Endometrial microvascular endothelial cells (primary cell): Measurements from ENCODE around the gene HSD11B1L. TPM values are rescaled to one million over a fixed set of nuclear protein-coding genes. Genes with fewer than 3 reads are reported as not detected.

Experiments
- in situ Hi-C: cut with HindIII; loops from 2 replicates; pipeline ENCODE4 v1.10.0; 2017; ENCODE audit warnings: low sequenced_read_pairs, low pct_unique_long_range_greater_than_20kb; ENCODE audit errors: inconsistent ontology term
- total RNA-seq: library from RNA; depleted of rRNA; stranded (reverse); fragments of >200 nt; gene quantifications from one replicate; pipeline ENCODE4 v1.2.3, GENCODE V29; 2015; ENCODE audit errors: inconsistent ontology term

The HSD11B1L gene
- 2.6 TPM for total RNA-seq

DNA sequence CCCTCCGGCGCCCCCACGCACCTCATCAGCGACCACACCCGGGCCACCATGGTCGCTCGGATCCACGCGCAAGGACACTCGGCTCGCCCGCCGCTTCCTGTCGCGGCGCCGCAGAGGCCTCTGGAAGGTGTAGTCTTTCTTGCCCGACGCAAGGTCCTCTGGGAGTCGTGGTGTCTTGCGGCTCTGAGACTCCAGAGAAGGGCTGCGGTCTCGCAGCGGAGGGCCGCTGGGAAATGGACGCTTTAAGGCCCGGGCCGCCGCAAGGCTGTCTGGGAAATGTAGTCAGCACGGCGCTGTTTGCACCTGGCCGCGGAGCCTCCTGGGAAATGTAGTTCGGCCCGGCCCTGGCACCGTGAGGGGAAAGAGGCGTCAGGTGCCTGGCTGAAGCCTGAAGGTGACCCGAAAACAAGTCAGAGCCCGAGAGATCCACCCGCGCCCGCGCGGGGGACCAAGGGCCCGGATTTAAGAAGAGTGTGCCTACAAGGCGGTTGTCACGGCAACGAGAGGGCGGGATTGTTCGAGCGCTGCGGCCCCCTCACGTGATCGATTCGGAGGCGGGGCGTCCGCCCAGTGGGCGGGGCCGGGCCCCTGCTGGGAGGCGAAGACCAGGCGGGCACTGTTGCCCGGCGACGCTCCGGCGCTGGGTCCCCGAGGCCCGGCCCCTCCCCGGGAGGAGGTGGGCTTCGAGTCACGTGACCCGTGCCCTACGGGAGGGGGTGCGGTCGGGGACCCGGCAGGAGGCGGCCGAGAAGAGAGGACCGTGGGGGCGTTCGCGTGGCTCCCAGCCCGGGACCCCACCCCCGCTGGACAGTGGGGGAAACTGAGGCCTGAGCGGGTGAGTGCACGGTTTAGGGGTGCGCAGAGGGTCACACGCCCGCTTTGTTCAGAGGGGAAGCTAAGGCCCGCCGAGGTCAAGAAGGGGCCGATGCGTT, at the start of gene HSD11B1L, which contains the start of gene MICOS13:
TSS of gene HSD11B1L (plus strand) at position 591 of the 932 bp plus-strand sequence. CDS start 3,806 bp downstream, outside the sequence.
TSS of gene MICOS13 (minus strand) at position 80 of the 932 bp plus-strand sequence. CDS start at position 50, 30 bp downstream.
- in situ Hi-C loops, result no loop called here

GRCh38 chr19:5631567-5632240, 49.1 kb upstream of the HSD11B1L start:
- in situ Hi-C loops, result no loop called here

- in situ Hi-C loops, result no loop called here
Observed at GRCh38 chr19:5632241-5632612, 48.6 kb upstream of the HSD11B1L start.

DNA sequence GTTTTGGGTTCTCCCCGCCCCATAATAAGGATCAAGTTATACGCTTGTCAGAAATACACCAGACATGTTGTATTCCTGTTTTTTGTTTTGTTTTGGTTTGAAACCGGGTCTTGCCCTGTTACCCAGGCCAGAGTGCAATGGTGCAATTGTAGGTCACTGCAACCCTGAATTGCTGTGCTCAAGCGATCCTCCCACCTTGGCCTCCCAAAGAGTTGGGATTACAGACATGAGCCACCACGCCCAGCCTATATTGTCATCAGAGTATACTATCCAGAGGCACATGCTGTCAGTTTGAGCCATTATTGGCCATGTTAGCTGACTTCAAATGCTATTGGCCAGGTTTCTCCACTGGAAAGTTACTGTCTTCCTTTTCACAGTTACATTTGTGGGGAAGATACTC, 48.2 kb upstream of the HSD11B1L start:
- in situ Hi-C loops, result no loop called here

DNA sequence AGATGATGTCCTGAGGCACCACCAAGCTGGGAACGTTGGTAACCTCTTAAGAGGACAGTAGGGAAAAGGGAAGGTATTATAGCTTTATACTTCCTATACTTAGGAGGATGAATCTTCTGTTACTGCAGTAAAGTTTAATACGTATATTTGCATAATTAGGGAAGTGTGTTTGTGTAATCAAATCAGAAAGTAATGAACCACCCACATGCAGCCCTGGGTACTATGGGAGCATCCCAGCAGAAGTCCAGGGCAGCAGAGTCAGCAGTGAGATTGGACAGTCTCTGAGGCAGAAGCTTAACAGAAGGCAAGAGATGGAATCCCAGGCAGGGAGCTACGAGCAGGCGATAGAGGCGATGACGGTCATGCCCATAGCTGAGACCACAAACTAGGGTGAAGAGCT, 45.4 kb upstream of the HSD11B1L start:
- in situ Hi-C loops, result no loop called here

- in situ Hi-C loops, result no loop called here
Observed at GRCh38 chr19:5637971-5638370, 42.9 kb upstream of the HSD11B1L start.

GRCh38 chr19:5641171-5641570, 39.7 kb upstream of the HSD11B1L start:
- in situ Hi-C loops, result no loop called here

DNA sequence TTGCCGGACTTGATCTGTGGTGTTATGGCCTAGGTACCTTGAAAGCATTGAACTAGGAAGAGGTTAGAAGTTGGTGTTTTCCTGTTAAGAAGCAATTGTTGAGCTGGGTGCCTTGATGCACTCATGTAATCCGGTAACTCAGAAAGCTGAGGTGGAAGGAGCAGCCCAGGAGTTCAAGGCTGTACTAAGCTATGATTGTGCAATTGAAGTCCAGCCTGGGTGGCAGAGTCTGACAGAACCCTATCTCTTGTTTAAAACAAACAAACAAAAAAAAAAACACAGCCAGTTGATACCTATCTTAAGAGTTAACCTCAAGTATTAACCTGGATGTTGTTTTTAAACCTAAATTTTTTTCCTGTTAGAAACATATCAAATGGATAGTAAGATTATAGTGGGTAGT, 38.6 kb upstream of the HSD11B1L start:
- in situ Hi-C loops, result no loop called here

- in situ Hi-C loops, result no loop called here
Observed at GRCh38 chr19:5643060-5643459, 37.8 kb upstream of the HSD11B1L start.

- in situ Hi-C loops, result no loop called here
Observed at GRCh38 chr19:5644037-5644436, 36.8 kb upstream of the HSD11B1L start.

- in situ Hi-C loops, result no loop called here
Observed at GRCh38 chr19:5645409-5645808, 35.4 kb upstream of the HSD11B1L start.

DNA sequence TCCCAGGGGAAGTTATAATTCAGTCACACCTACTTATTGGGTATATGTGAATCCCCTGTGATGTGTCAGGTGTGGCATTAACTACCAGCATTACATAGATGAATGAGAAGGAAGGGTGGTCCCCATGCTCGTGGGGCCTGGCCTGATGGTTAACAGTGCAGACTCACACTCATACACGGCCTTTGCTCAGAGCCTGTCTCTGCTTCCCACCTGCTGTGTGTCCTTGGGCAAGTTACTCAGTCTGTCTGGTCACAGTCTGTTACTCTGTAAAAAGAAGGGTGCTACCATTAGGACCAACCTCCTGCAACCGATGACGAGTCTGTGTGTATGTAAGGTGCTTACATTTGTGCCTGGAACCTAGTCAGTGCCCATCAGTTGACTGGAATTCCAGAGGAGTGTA, 34.1 kb upstream of the HSD11B1L start:
- in situ Hi-C loops, result no loop called here

DNA sequence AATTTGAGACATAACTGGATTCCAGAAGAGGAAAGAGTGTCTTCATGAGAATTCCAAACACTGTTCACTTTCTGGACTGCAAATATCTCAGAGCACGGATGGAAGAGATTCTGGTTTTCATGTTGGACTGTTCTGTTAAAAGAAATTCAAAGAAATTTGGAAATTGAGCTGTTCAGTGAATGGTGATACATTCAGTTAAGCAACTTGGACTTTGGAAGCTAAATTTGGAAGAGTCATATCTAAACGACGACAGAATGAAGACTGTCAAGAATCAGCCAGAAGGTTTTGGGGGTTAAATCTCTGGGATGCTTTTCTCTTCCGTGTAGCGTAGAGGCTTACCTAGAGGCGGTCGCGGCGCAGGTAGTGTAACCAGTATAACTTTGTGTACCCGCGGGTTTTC, 32.4 kb upstream of the HSD11B1L start:
- in situ Hi-C loops, result no loop called here

DNA sequence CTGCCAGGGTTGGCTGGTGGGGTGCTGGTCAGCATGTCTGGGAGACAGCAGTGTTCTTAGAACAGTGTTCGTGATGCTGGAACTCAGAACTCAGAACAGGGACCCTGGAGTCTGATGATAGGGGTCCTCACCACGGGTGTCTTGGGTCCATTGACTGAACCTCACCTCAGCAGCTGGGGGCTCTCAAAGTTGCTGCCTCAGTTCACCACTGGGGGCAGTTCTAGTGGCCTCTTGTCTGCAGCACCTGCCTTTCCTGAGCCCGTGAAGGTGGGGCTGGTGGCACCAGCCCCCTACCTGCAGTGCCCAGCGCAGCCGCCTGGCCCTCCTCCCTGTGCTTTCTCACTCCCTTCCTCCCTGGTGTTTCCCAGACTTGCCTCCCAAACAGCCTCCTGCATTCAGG, 29.5 kb upstream of the HSD11B1L start:
- in situ Hi-C loops, result no loop called here

DNA sequence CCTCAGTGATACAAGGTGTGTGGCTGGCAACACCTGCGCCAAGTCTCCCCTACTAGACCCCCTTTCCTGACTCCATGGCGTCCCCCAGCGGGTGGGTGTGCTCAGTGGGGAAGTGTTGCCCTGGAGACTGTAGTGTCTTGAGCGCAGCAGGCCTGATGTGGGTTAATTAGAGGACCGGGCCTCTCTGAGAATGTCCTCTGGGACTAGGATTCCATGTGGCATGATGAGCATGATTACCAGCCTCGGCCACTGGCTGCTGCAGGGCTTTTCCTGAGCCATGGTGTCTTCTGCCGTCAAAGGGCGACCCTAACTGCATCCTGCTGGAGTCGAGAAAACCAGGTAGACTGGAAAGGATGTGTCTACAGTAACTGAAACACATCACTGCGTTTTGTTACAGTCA, 28.6 kb upstream of the HSD11B1L start:
- in situ Hi-C loops, result no loop called here

DNA sequence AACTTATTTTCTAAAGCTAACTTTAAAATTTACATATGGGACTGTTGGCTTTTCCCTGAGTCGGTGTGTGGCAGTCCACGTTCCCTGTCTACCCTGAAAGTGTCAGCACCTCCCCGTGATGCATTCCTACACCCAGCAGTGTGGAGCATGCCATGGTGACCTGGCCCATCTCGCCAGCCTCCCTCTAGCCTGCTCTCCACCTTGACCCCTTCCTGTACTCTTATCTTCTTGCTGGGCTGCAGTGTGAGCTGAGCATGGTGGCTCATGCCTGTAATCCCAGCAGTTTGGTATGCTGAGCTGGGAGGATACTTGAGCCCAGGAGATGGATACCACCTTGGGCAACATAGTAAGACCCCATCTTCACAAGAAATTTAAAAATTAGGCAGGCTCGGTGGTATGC, 25.9 kb upstream of the HSD11B1L start:
- in situ Hi-C loops, result no loop called here

DNA sequence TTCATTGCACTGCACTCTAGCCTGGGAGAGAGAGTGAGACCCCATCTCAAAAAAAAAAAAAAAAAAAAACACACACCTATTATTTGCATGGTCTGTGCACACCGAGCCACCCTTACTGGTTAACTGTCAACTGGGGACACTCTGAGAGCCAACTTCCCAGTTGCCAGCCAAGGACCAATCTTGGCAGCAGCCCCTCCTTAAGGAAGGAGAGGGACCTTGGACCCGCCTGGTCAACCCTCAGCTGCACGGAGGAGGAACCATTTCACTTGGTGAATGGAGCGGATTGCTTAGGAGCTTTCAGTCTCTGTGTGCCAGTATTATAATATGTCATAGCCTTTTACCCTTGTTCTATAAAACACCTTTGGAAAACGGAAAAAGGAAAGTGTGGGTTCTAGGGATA, 25.4 kb upstream of the HSD11B1L start:
- in situ Hi-C loops, result no loop called here

DNA sequence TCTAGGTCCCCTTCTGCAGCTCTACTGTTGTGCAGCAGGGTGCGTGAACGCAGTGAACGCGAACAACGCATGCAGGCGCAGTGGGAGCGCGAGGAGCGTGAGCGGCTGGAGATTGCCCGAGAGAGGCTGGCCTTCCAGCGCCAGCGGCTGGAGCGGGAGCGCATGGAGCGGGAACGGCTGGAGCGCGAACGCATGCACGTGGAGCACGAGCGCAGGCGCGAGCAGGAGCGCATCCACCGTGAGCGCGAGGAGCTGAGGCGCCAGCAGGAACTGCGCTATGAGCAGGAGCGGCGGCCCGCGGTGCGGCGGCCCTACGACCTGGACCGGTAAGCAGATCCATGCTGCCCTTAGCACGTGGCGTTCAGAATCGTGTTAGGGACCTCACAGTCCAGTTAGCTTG, 19.3 kb upstream of the HSD11B1L start:
- in situ Hi-C loops, result no loop called here

DNA sequence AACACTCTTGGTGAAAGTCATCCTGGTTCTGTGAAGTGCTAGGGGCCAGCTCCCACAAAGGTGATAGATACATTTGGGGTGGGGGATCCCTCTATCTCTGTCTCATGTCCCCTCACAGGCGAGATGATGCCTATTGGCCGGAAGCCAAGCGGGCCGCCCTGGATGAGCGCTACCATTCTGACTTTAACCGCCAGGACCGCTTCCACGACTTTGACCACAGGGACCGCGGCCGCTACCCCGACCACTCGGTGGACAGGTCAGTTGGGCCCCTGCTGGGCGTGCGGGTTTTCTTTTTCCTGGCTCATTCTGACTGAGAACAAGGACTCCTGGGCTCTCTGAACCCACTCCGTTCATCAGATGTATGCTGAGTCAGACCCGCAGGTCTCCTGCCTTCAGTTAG, 16.9 kb upstream of the HSD11B1L start:
- in situ Hi-C loops, result no loop called here

GRCh38 chr19:5664515-5664914, 16.3 kb upstream of the HSD11B1L start:
- in situ Hi-C loops, result no loop called here
